HG03175 (cell line): ENCODE measurements around the gene ANAPC5.
"Not testable (repeated sequence)": the region's sequence is repeated elsewhere in the genome, so short reads cannot be mapped to it uniquely, and the experiment has no call there.

Experiments used
- ATAC-seq: cut with Tn5 transposase; IDR thresholded peaks from one replicate; pipeline ENCODE4 v1.9.1; 2021; ENCODE audit warnings: mild to moderate bottlenecking, moderate library complexity; ENCODE audit not compliant: unreplicated experiment

The ANAPC5 gene

DNA sequence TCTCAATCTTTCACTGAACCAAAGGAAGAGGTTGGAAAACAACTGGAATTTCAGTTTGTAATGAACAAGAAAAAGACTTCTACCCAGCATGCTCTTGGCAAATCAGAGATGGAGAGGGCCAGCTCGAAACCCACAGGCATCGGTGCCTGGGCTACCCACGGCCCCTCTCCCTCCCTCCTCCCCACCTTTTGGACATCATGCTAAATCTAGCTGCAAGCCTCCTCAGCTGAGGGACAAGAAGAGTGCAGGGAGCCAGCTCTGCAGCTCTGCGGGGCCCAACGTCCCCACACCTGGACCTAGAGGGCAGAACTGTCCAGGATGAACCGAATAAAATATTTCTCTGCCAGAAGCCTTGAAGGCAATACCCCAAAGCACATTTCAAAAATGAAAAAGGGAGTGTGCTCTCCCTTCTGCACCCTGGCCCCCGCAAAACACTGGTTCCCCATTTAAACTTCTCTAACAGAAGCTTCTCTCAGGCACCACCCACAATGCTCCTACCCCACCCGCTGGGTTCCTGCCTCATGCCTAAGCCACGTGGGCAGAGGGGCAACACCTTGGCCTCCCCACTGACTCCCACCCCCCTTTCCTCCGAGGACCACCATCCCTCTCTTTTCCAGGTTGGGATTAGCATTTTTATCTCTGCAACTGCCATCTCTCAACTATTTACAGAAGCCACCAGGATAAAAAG lies 63.9 kb downstream of the ANAPC5 start:
- no peak for ATAC-seq

DNA sequence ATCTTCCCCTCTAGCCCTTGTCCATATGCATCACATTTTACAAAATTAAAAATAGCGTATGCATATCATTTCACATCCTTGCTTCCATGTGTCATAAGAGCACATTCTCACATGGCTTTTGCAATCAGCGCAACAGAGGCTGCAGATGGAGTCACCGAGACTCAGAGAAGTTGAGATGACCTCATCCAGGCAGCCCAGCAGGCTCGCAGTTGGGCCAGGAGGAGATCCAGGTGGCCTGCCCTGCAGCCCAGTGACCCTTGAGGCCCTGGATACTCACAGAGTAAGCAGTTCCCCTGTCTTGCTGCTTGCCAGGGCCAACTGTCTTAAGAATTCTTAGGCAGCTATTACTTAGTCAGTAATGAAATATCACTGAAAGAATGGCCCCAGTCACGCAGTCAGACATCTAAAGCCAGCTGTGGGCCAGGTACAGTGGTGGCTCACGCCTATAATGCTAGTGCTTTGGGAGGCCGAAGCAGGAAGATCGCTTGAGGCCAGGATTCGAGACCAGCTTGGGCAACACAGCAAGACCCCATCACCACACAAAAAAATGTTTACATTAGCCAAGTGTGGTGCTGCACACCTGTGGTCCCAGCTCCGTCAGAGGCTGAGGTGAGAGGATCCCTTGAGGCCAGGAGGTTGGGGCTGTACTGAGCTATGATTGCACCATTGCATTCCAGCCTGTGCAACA lies 64.8 kb downstream of the ANAPC5 start:
- ATAC-seq = no peak

DNA sequence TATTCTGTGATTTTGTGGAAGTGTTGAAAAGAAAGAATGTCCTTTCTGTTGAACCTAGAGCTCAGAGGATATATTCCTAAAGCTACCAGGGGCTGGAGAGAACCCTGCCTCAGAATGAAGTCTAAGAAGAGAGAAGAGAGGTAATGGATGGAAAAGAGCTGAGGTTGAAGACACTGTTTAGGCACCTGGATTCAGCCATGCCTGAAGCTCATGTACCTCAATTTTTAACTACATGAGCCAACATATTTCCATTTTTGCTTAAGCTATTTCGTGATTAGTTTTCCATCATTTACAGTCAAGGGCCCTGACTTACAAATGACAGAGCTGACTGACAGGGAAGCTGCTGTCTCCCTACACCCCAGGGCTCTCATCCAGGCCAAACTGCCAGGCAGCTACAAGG lies 66.4 kb downstream of the ANAPC5 start:
- ATAC-seq = no peak

DNA sequence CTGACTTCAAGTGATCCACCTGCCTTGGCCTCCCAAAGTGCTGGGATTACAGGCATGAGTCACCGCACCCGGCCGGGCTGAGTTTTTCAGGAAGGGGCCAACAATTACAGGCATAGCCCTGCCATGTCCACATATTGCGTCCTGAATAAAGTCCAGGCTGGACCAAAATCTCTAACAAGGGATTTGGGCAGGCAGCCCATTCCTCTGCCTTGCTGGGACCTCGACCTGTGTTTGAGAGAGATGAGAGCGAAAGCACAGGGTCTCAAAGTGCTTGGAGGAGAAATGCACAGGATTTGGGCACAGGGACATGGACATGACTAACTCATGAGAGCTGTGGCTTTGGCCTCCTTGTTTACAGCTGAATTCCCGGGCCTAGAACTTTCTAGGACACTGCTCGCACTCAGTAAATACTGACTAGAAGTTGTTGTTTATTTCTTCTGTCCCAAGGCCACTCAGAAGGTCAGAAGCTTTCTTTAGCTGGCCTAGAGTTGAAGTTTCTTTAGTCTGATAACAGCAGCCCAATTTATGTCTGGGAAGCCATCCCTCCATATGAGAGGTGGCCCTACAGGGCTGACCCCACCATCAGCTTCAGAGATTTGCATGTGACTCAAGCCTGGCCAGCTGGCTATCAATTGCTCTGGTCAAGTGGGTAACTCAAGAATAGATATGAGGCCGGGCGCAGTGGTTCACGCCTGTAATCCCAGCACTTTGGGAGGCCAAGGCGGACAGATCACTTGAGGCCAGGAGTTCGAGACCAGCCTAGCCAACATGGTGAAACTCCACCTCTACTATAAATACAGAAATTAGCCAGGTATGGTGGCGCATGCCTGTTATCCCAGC lies 67.4 kb downstream of the ANAPC5 start:
- ATAC-seq = no peak

DNA sequence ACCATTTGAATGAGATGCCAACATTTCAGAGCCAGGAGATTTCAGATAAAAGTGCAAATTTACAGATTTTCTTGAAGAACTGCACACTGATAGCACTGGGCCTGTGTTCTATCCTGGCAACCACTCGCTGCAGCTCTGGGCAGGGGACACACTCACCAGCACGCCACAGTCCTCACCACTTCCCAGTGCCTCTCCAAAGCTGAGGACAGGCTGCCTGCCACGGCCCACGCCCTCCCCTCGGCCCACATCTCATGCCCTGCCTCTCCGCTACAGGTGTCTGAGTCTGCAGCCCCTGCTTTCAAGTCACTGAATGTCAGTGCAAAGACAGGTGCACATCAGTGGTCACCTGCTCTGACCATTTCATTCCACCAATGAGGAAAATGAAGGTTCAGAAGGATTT lies 68.4 kb downstream of the ANAPC5 start:
- ATAC-seq = no peak

DNA sequence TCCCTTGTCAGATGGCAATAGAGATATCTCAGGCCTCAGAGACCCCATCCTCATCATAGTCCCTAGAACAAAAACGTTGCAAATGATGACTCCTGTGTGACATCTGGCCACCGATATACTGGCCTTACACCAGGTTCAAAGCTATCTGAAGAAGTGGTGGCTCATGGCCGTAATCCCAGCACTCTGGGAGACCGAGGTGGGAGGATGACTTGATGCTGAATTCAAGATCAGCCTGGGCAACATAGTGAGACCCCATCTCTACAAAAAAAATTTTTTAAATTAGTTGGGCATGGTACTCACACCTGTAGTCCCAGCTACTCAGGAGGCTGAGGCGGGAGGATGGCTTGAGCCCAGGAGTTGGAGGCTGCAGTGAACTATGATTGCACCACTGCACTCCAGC lies 68.8 kb downstream of the ANAPC5 start:
- ATAC-seq = no peak

DNA sequence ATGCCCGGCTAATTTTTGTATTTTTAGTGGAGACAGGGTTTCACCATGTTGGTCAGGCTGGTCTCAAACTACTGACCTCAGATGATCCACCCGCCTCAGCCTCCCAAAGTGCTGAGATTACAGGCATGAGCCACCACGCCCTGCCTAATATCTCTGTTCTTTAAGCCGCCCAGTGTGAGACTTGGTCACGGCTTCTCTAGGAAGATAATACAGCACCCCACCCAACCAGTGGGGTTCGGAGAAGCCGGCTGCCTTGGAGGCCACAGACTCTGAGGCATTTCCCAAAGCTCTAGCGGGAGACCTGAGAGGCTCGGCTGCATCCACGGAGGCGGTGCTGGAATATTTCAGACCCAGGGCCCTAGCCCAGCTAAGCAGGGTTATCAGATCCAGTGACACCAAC lies 69.3 kb downstream of the ANAPC5 start:
- not testable (repeated sequence) for ATAC-seq

DNA sequence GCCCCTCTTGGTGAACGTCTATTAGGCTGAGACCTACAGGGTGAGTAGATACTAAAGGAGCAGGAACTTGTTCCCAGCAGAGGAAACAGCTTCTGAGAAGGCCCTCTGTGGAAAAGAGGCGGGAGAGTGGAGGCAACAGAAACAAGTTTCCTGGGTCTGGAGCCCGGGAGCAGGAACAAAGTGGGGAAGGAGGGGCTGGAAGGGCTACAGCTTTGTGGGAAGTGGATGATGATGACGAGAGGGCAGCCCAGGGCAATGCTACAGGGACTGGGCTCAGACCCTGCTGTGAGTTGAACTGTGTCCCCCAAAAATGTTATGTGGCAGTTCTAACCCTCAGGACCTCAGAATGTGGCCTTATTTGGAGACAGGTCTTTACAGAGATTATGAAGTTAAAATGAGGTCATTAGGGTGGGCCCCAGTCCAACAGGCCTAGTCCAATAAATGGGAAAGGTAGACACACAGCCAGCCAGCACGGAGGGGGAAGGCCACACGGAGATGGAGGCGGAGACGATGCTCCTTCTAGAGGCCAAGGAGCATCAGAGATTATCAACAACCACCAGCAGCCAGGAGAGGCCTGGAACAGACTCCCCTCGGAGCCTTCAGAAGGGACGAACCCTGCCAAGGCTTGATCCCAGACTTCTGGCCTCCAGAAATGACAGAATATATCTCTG lies 70.0 kb downstream of the ANAPC5 start:
- no peak for ATAC-seq

DNA sequence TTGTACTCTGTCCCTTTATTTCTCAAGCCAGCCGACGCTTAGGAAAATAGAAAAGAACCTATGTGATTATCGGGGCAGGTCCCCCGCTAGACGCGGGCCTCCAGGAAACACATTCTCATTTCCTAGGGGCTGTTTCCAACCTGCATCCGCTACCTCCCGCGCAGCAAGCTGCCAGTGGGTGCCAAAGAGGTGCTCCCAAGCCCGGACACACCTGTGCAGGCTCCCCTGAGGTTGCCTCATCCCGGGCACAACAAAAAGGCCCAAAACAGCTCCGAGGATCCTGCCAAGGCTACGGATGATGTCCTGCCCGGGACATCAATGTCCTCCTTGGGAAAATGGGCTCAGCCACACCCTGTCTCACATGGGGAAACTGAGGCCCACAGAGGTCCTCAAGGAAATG lies 71.1 kb downstream of the ANAPC5 start:
- ATAC-seq = not testable (repeated sequence)

DNA sequence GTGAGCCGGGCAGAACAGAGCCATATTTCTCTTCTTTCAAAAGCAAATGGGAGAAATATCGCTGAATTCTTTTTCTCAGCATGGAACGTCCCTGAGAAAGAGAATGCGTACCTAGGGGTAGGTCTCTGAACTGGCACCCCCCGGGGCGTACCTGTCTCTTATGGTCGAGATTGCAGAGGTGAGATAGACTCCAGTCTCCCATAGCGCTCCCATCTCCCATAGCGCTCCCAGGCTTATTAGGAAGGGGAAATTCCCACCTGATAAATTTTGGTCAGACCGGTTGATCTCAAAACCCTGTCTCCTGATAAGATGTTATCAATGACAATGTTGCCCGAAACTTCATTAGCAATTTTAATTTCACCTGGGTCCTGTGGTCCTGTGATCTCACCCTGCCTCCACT lies 71.7 kb downstream of the ANAPC5 start:
- not testable (repeated sequence) for ATAC-seq

DNA sequence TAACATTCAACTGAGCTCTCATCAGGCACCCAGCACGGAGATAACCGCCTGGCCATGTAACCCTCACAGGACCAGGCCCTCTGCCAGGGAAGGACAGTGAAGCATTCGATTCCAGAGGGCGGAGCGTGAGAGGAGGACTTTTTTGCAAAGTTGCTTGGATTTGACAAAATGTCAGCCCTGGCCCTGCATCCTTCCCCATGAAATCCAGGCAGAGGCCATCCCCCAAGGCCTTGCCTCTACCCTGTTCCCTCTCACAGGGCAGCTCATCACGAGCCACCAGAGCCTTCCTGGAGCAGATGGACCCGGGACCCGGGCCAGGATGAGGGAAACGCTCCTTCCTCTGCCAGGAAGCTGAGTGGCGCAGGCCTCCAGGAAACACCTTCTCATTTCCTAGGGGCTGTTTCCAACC lies 72.7 kb downstream of the ANAPC5 start:
- no peak for ATAC-seq

DNA sequence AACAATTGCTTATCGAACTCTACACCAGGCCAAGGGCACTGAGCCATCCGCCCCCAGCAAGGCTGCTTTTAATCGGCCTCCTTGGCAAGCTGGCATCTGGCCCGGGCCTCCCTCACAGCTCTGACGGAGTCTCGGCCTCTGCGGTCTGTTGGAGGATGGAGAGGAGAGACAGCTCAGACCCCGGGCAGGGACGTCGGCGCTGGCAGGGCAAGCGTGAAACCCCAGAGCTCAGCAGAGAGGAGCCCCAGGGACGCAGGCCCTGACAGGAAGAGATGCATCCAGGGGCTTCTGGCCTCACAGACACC lies 73.2 kb downstream of the ANAPC5 start:
- no peak for ATAC-seq

DNA sequence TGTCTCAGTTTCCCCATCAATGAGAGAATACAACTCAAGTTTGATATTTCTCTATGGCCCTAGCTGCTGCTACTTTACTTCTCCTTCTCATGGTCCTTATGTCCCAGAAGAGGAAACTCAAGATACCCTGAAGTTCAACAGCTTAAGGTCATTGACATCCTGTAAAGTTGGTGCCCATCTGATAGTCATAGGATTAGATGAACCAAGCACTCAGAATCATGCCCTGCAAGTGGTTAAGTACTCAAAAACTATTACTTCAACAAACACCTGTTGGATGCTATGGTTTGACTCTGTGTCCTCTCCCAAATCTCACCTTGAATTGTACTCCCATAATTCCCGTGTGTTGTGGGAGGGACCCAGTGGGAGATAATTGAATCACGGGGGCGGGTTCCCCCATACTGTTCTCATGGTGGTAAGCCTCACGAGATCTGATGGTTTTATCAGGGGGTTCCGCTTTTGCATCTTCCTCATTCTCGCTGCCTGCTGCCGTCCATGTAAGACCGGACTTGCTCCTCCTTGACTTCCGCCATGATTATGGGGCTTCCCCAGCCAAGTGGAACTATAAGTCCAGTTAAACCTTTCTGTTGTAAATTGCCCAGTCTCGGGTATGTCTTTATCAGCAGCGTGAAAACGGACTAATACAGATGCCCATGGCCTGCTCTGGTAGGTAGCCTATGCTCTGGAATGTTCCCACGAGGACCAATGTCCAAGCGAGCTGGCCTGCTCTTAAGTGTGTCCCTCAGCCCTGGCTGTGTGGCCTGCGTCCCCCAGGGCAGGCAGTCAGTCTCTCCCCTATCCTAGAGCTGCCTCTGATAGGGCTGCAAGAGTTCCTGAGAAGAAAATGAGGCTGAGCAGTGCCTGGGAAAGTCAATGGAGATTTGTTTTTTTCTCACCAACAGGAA lies 73.8 kb downstream of the ANAPC5 start:
- no peak for ATAC-seq

DNA sequence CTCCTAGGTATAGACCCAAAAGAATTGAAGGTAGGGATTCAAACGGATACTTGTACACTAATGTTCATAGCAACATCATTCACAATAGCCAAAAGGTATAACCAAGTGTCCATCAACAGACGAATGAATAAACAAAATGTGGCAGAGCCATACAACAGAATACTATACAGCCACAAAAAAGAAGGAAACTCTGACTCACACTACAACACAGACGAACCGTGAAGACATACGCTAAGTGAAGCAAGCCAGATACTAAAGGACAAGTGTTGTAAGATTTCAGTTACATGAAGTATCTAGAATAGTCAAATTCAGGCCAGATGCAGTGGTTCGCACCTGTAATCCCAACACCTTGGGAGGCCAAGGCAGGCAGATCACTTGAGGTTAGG lies 74.8 kb downstream of the ANAPC5 start:
- no peak for ATAC-seq

DNA sequence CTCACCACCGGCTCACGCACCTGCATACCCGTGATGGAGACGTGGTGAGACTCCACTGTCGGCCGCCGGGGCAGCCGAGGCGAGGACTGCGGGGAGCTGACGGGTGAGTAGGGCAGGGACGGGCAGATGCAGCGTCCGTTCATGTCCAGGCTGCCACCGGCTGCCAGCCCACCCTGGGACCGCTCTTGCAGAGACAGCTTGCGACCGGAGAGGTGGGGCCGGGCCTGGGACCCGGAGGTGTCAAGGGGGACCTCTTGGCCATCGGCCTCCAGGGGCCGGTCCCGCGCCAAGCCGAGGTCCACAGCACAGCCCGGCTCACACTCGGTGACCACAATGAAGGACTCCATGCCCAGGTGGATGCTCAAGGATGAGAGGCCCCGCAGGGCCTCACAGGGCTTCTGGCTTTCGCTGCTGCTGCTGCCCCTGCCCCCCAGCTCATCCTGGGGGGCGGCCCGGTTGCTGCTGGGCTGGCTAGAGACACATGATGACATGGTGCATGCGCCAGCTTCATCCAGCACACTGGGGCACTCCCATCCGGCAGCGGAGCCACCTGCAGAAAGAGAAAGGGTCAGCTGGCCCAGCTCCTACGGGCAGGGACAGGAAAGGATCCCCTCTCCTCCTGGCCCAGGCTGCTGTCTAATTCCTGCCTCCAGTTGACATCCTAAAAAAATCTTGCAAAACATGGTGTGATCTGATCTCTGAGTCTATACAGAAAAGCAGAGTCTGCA lies 78.0 kb downstream of the ANAPC5 start:
- ATAC-seq = no peak

DNA sequence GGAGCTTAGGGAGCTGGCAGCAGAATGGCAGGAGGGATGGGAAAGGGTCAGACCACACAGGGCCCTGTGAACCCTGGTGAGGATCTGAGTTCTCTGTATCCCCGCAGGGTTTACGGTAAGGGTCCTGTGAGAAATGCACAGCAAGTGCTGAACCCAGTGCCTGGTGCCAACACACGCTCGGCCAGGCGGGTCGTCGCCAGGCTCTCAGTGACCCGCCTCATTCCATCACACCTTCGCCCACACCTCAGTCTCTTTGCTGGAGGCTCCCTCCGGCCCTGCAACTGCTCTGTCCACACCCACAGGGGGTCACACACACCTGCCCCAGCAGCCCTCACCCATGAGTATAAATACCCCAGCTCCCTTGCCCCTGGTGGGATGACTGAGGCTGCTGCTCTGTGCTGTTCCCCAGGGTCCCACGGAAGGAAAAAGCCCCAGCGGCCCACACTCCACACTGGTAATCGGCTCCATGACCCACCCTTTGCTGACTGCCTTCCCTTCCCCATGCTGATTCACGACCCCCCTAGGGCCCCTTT lies 78.8 kb downstream of the ANAPC5 start:
- ATAC-seq = no peak

DNA sequence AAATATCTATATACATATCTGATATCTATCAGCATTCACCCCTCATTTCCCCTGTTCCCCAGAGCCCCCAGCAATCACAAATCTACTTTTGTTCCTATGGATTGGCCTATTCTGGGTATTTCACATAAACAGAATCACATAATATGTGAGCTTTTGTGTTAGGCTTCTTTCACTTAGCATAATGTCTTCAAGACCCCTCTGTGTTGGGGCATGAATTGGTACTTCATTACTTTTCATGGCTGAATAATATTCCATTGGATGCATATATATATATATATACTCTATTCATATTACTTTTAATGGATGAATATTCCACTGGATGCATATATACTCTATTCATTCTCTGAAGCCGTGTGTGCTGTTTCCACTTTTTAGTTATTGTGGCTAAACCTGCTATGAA lies 84.4 kb downstream of the ANAPC5 start:
- no peak for ATAC-seq

DNA sequence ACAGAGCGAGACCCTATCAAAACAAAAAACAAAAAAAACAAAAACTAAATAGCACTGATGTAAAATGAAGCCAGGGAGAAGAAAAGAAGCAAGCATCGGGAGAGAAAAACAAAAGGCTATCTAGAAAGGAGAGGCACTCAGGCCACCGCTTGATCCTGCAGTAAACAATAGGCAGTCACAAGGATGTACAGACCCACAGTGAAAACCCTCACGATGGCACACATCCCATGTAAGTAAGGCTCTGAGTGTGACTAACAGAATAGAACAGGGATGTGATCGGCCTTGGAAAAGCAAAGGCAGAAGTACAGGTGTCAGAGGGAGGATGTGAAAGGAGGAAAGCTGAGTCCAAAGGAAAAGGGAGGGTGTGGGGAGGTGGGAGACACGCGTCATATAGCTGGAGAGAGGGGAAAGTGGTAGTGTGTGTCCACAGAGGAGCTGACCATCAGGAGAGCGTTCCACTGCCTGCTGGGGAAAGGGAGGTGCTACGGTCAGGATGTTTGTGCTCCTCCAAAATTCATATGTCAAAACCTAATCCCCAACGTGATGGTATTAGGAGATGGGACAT lies 87.2 kb downstream of the ANAPC5 start:
- ATAC-seq = no peak

DNA sequence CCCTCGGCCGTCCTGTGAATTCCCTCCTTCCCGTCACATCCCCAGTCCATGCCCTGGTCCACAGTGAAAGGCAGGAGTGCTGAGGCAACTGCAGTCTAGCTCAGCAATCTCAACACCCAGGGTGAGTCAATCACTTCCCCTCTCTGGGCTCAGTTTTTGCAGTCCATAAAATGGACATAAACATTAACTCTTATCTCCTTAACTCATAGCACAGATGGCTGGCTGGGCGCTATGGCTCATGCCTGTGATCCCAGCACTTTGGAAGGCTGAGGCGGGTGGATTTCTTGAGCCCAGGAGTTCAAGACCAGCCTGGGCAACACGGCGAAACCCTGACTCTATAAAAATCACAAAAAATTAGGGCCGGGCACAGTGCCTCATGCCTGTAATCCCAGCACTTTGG lies 88.1 kb downstream of the ANAPC5 start:
- no peak for ATAC-seq
